Measurements from ENCODE around the gene NOXA1. TPM values are rescaled to one million over a fixed set of nuclear protein-coding genes. Genes with fewer than 3 reads are reported as not detected.

The NOXA1 gene
- total and polyA plus RNA-seq, 2 of the 8 experiments (the other 6 are each of a cell fraction or from before 2014, with no cell fraction given): 0.34 to 0.91 TPM

DNA sequence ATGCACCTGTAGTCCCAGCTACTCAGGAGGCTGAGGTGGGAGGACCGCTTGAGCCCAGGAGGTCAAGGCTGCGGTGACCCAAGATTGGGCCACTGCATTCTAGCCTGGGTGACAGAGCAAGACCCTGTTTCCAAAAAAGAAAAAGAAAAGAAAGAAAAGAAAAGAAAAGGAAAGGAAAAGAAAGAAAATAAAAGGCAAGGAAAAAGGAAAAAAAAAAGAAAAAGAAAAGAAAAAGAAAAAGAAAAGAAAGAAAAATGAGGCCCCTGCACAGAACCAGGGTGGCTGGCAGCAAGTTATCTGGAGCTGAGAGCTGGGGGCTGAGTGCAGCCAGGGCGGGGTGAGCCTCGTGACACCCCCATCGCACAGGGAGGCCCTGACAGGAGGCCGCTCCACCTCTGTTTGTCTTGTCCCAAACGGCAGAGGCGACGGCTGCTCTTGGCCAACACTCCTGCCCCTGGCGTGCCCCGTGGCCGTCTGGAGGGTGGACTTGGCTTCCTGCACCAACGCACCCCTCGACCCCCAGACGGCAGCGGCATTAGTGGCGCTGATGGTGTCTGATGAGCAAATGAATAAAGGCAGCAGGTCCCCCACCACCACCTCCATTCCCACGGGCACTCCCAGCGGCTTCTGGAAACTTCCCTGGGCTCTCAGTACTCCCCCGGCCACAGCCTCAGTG, 17.0 kb upstream of the NOXA1 start:
- H2BK120ac ChIP-seq (replicated peaks; ENCODE audit: low read depth, low read length): no peak overlapping the region
- DNase-seq (ENCODE audit: low read depth in 1 of 2, low spot score in 2 of 2) (no peak), FAIRE-seq (no peak)
- H3K36me3 ChIP-seq (ENCODE audit: control insufficient read depth in 2 of 4, insufficient read depth in 4 of 4, low read length in 3 of 4): no peaks in the 10 kb centered on the region
- H2AFZ ChIP-seq (ENCODE audit: low read length): no peak overlapping the region
- no peak overlapping the region; the same call in 1 of the 2 replicates for H3K18ac ChIP-seq (ENCODE audit: extremely low read depth, low read length)
- 70% methylated on average over 16 of the region's 20 CpGs; no CpG with 5 or more reads in 1 of the 2 experiments for WGBS, 2 experiments (ENCODE audit: extremely low coverage in 1 of 2, insufficient coverage in 1 of 2, insufficient read length in 1 of 2, insufficient replicate concordance in 2 of 2, low coverage in 1 of 2, low lambda C conversion rate in 2 of 2, missing lambda C conversion rate in 1 of 2)
- ChIA-PET CTCF (ENCODE audit: partially characterized antibody) (interaction anchor here (0.6 to 2.0 kb wide), 3 partner anchors 23 to 112 kb away, joined by 3 to 5 read pairs (median 3); no protein-coding TSS in a partner anchor), POLR2A (ENCODE audit: partially characterized antibody) (no interaction called here)
- H3K27ac ChIP-seq (ENCODE audit: low read depth, low read length): no peak overlapping the region
- H3K9ac ChIP-seq (replicated peaks in 1 of 4; ENCODE audit: extremely low read depth in 1 of 4, low read depth in 3 of 4, low read length in 3 of 4): no peak overlapping the region
- H3K27me3 ChIP-seq (replicated peaks in 1 of 4; ENCODE audit: control insufficient read depth in 3 of 4, extremely low read depth in 1 of 4, insufficient read depth in 3 of 4, low read length in 3 of 4): peaks cover 0 to 3% (median under 1%) of the 10 kb centered on the region in 4 experiments; a peak in 2 of 7 replicates
- H3K4me2 ChIP-seq (ENCODE audit: insufficient read depth in 1 of 2, low read depth in 2 of 2, low read length in 2 of 2): peak overlapping the region; percentile 50 to 64
- peaks cover 6% of the 10 kb centered on the region; the same call in 1 of the 2 replicates for H3K23me2 ChIP-seq (ENCODE audit: low read depth, low read length)
- H3K14ac ChIP-seq (ENCODE audit: insufficient read length): no peak overlapping the region
- H2BK20ac ChIP-seq (ENCODE audit: low read length): no peak overlapping the region
- H3K56ac ChIP-seq (replicated peaks; ENCODE audit: insufficient read length, low read depth, low read length): no peak overlapping the region
- peak overlapping the region in 1 of 4 experiments; percentile 56; a peak in 3 of 8 replicates for H3K4me3 ChIP-seq (ENCODE audit: extremely low read depth in 1 of 4, insufficient read depth in 2 of 4, low read depth in 3 of 4, low read length in 4 of 4)
- H4K5ac ChIP-seq (ENCODE audit: insufficient read length, low read depth, low read length): no peak overlapping the region
- 0 out of 2 replicates have a peak, but pooled peaks cover 2% of the 10 kb centered on the region for H3K79me1 ChIP-seq (ENCODE audit: low read depth, low read length)
- peaks cover 0 to 4% of the 10 kb centered on the region in 2 experiments for H4K20me1 ChIP-seq (replicated peaks in 1 of 2; ENCODE audit: control insufficient read depth in 1 of 2, insufficient read depth in 2 of 2, low read length in 2 of 2)
- no peak overlapping the region for H2BK15ac ChIP-seq (ENCODE audit: low read length)
- no peaks in the 10 kb centered on the region; a peak in 1 of 4 replicates for H3K9me3 ChIP-seq (ENCODE audit: insufficient read depth in 2 of 2, low read depth in 1 of 2, low read length in 1 of 2)
- no peak overlapping the region; the same call in 1 of the 2 replicates for H4K8ac ChIP-seq (ENCODE audit: extremely low read depth, insufficient read depth, low read length)
- H4K91ac ChIP-seq (replicated peaks; ENCODE audit: insufficient read length, low read length): peak overlapping the region; percentile 30
- H3K4ac ChIP-seq (replicated peaks; ENCODE audit: insufficient read length, low read depth, low read length): no peak overlapping the region
- no peaks in the 10 kb centered on the region for H3K79me2 ChIP-seq (ENCODE audit: control insufficient read depth in 1 of 2, insufficient read depth in 2 of 2, low read length in 2 of 2)
- peaks cover 0 to 4% (median 2%) of the 10 kb centered on the region in 4 experiments; a peak in 6 of 7 replicates for H3K4me1 ChIP-seq (replicated peaks in 1 of 4; ENCODE audit: control insufficient read depth in 3 of 4, insufficient read depth in 4 of 4, low read length in 3 of 4)
- no peak overlapping the region for H3K23ac ChIP-seq (ENCODE audit: insufficient read length)
- no peak overlapping the region; the same call in 1 of the 2 replicates for H2BK12ac ChIP-seq (ENCODE audit: low read depth, low read length)
- H2AK5ac ChIP-seq (ENCODE audit: low read depth, low read length): no peak overlapping the region
- no peak overlapping the region for H2BK5ac ChIP-seq (ENCODE audit: low read depth, low read length)
- TF ChIP-seq POLR2AphosphoS5 (IDR thresholded peaks at IDR 0.05; ENCODE audit: low read depth, low read length): no peak
- no peak for TF ChIP-seq CHD2 (IDR thresholded peaks at IDR 0.05; ENCODE audit: low read length)
- no peak for TF ChIP-seq ASH2L (IDR thresholded peaks at IDR 0.05; ENCODE audit: low read length)
- TF ChIP-seq HDAC6 (IDR thresholded peaks at IDR 0.05; ENCODE audit: low read depth, low read length): no peak
- TF ChIP-seq SP2 (IDR thresholded peaks at IDR 0.05; ENCODE audit: low read length): no peak
- TF ChIP-seq CEBPB (IDR thresholded peaks at IDR 0.05; ENCODE audit: low read depth, low read length): no peak
- no peak for TF ChIP-seq KDM4A (IDR thresholded peaks at IDR 0.05; ENCODE audit: low read depth, low read length, severe bottlenecking)
- TF ChIP-seq TBP (IDR thresholded peaks at IDR 0.05; ENCODE audit: low read depth, low read length): no peak
- TF ChIP-seq, protein P1, sequence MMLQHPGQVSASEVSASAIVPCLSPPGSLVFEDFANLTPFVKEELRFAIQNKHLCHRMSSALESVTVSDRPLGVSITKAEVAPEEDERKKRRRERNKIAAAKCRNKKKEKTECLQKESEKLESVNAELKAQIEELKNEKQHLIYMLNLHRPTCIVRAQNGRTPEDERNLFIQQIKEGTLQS (IDR thresholded peaks at IDR 0.05; ENCODE audit: insufficient read depth, low read depth, low read length): no peak
- TF ChIP-seq, protein P2, sequence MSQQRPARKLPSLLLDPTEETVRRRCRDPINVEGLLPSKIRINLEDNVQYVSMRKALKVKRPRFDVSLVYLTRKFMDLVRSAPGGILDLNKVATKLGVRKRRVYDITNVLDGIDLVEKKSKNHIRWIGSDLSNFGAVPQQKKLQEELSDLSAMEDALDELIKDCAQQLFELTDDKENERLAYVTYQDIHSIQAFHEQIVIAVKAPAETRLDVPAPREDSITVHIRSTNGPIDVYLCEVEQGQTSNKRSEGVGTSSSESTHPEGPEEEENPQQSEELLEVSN (IDR thresholded peaks at IDR 0.05): no peak
- no peak for TF ChIP-seq SP4 (IDR thresholded peaks at IDR 0.05; ENCODE audit: low read length)
